ENCODE measurements around the gene CLDN1.
A peak's percentile ranks its signal among the peaks of the same experiment; 100 is the strongest.

CLDN1 gene

GRCh38 chr3:190321789-190322603, at the start of gene CLDN1:
Gene CLDN1 (minus strand): TSS chr3:190322446. CDS start chr3:190322206, 240 bp downstream.
- DNase-seq, result peak; percentile 79

- no peak for DNase-seq
Measured at GRCh38 chr3:190371152-190371551, 48.9 kb upstream of the CLDN1 start.

DNA sequence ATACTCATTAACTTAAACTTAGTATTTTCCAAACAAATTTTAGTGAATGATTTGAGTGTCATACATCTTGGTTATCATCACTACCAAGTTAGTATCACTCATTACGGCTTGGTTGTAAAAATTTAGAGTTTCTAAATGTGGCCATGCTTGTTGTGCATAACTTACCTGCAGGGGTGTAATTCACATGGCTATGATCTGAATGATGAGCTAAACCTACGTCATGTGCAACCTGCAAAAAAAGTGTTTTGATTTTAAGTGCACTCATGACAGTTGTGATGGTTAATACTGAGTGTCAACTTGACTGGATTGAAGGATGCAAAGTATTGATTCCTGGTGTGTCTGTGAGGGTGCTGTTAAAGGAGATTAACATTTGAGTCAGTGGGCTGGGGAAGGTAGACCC, 48.1 kb upstream of the CLDN1 start:
- no peak for DNase-seq

DNA sequence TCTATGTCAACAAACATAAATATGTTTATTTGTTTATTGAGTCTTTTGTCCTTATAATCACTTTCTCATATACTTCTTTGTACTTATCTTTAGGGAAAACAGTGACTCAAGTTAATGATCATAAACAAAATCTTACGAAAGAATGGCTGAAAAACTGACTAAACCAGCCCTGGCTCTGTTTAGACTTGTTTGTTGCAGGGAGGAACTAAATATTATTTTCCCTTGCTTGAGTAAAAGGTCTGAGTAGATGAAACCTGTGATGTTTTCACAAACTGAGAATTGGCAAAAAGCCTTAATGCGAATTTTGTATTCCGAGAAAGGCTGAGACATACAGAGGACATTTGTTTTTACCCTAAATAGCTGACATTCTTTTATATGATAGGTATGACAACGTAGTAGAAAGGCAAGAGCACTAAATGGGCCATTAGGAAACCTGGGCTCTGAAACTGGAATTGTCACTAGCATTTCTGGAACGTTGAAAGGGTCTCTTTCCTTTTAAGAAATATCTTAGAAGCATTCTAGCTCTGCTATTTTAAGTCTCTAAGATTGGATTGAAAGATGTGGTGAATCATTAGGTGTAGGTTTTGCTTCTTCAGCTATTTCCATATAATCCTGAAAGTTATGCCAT, 47.5 kb upstream of the CLDN1 start:
- DNase-seq, result no peak

GRCh38 chr3:190368881-190369280, 46.6 kb upstream of the CLDN1 start:
- DNase-seq, result no peak

GRCh38 chr3:190366133-190366532, 43.9 kb upstream of the CLDN1 start:
- DNase-seq, result no peak

- no peak for DNase-seq
Measured at GRCh38 chr3:190362258-190362657, 40.0 kb upstream of the CLDN1 start.

- no peak for DNase-seq
Measured at GRCh38 chr3:190361791-190362190, 39.5 kb upstream of the CLDN1 start.

GRCh38 chr3:190360228-190360627, 38.0 kb upstream of the CLDN1 start:
- DNase-seq, result no peak

GRCh38 chr3:190359813-190360212, 37.6 kb upstream of the CLDN1 start:
- no peak for DNase-seq

DNA sequence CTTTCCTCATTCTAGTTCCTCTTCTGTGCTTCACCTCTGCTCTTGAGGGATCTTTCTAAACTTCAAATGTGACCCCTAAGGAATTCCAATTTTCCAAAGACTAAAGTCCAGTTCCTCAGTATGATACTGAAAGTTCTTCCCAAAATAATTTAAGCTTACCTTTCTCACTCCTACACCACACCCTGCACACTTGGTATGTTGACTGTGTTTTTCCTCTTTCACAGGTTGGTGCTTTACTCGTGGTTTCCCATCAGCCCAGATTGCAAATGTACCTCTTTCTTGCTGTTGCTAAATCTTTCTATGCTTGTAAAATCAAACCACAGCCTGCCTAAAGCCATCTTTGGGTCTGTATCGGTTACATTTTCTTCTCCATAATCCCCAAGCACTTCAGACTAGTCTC, 35.2 kb upstream of the CLDN1 start:
- no peak for DNase-seq

- DNase-seq, result no peak
Measured at GRCh38 chr3:190356246-190356645, 34.0 kb upstream of the CLDN1 start.

- DNase-seq, result no peak
Measured at GRCh38 chr3:190352861-190353457, 30.7 kb upstream of the CLDN1 start.

GRCh38 chr3:190346541-190346940, 24.3 kb upstream of the CLDN1 start:
- DNase-seq, result no peak

DNA sequence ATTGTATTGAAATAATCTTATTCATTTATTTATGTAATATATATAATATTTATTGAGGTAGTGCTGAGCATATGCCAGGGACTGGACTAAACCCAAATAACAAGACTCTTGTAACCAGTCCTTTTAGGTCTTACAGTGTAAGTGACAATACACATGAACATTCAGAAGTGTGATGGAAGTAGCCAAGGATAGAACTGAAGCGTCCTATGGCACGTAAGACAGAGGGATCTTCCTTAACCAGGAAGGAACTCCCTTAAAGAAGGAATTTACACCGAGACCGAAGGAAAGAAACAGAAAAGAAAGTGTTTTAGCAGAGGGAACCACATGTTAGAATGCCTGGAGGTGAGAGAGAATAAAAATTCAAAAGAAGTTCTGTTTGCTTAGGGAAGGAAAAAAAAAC, 23.6 kb upstream of the CLDN1 start:
- DNase-seq, result no peak

GRCh38 chr3:190345027-190345821, 23.0 kb upstream of the CLDN1 start:
- DNase-seq, result no peak

- no peak for DNase-seq
Measured at GRCh38 chr3:190340071-190340470, 17.8 kb upstream of the CLDN1 start.

- no peak for DNase-seq
Measured at GRCh38 chr3:190339130-190339529, 16.9 kb upstream of the CLDN1 start.

- DNase-seq, result no peak
Measured at GRCh38 chr3:190338717-190339116, 16.5 kb upstream of the CLDN1 start.

GRCh38 chr3:190337301-190337700, 15.1 kb upstream of the CLDN1 start:
- DNase-seq, result no peak

GRCh38 chr3:190336516-190337189, 14.4 kb upstream of the CLDN1 start:
- no peak for DNase-seq

DNA sequence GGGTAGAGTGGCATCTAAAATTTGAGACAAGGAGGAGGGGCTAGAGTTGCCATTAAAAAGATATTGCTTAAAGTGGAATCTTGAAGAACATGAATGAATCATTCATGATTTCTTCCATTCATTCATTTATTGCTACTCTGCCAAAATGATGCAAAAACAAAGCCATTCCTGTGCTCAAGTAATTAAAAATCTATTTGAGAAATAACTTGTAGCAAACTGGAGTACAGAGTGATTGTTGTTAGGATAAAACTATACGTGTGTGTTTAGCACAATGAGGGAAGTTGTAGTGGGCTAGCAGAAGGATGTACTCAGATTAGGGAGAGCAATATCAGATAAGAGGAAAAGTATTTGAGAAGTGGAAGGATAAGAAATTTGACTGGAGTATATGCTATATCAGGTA, 11.7 kb upstream of the CLDN1 start:
- no peak for DNase-seq

All from activated CD4-positive, alpha-beta T cell treated with anti-CD3 and anti-CD28 coated beads for 48 hours (primary cell).